ENCODE results near the gene SSRP1.

Gene SSRP1

DNA sequence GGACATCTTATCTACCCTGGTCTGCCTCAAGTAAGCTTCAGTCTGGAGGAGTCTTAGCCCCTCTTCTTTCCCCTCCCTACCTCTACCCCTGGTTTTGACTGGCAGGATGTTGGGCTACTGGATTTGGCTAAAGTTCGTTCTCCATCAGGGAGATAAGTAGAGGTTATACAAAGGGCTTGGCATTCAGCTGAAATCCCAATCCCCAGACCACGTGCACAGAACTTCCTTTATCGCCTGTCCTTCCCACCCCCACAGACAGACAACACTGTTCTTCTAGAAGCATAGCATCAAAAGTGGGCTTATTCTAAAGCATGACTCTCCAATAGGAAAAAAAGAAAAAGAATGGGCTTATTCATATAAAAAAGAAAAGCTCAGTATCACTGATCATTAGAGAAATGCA lies 37.5 kb upstream of the SSRP1 start:
- Histone ChIP-seq H4K91ac (ENCODE audit: low read depth, low read length) (no peak overlapping the region), H4K8ac (ENCODE audit: low read depth, low read length) (no peak overlapping the region), H3K79me1 (ENCODE audit: low read length) (no peaks in the 10 kb centered on the region), H3K4me2 (ENCODE audit: low read length) (no peak overlapping the region), H2BK5ac (ENCODE audit: low read depth, low read length, poor library complexity) (no peak overlapping the region), H2AK5ac (ENCODE audit: low read length) (no peak overlapping the region), H3K9ac (ENCODE audit: low read length) (no peak overlapping the region), H2BK120ac (ENCODE audit: insufficient read depth, low read length, poor library complexity) (no peak overlapping the region), H4K12ac (ENCODE audit: low read depth, low read length) (no peak overlapping the region), H2AFZ (ENCODE audit: insufficient read depth, low read length, poor library complexity) (no peak overlapping the region), H3K27me3 (ENCODE audit: insufficient read depth, low read length) (no peaks in the 10 kb centered on the region), H3K23ac (ENCODE audit: low read length) (no peak overlapping the region), H2BK12ac (ENCODE audit: low read length) (no peak overlapping the region), H3K27ac (ENCODE audit: low read depth, low read length) (no peak overlapping the region), H3K18ac (ENCODE audit: low read length) (no peak overlapping the region), H3K4me1 (ENCODE audit: control insufficient read depth in 1 of 2, insufficient read depth in 2 of 2, low read length in 2 of 2) (no peaks in the 10 kb centered on the region), H3K79me2 (ENCODE audit: control insufficient read depth, insufficient read depth, low read length, poor library complexity) (no peaks in the 10 kb centered on the region), H3K4ac (ENCODE audit: low read depth, low read length) (no peak overlapping the region), H3K14ac (ENCODE audit: low read length) (no peak overlapping the region), H3K36me3 (ENCODE audit: control insufficient read depth in 1 of 2, insufficient read depth in 2 of 2, low read length in 2 of 2) (no peaks in the 10 kb centered on the region), H3K9me3 (ENCODE audit: insufficient read depth, low read depth, low read length) (no peaks in the 10 kb centered on the region), H3K4me3 (ENCODE audit: low read depth, low read length) (no peak overlapping the region)
- no peak for DNase-seq
- no CpG with 5 or more reads among the region's 3 CpGs for WGBS (ENCODE audit: extremely low coverage, insufficient coverage, insufficient read length)

GRCh38 chr11:57370941-57371340 lies 35.2 kb upstream of the SSRP1 start:
- Histone ChIP-seq H3K27ac (ENCODE audit: low read depth, low read length) (no peak overlapping the region), H3K9ac (ENCODE audit: low read length) (no peak overlapping the region), H4K91ac (ENCODE audit: low read depth, low read length) (no peak overlapping the region), H3K79me1 (ENCODE audit: low read length) (no peaks in the 10 kb centered on the region), H3K23ac (ENCODE audit: low read length) (no peak overlapping the region), H3K27me3 (ENCODE audit: insufficient read depth, low read length) (no peaks in the 10 kb centered on the region), H3K4me3 (ENCODE audit: low read depth, low read length) (no peak overlapping the region), H4K12ac (ENCODE audit: low read depth, low read length) (no peak overlapping the region), H3K9me3 (ENCODE audit: insufficient read depth, low read depth, low read length) (no peaks in the 10 kb centered on the region), H3K36me3 (ENCODE audit: control insufficient read depth in 1 of 2, insufficient read depth in 2 of 2, low read length in 2 of 2) (no peaks in the 10 kb centered on the region), H2AK5ac (ENCODE audit: low read length) (no peak overlapping the region), H3K4me1 (ENCODE audit: control insufficient read depth in 1 of 2, insufficient read depth in 2 of 2, low read length in 2 of 2) (no peaks in the 10 kb centered on the region), H3K18ac (ENCODE audit: low read length) (no peak overlapping the region), H3K4me2 (ENCODE audit: low read length) (no peak overlapping the region), H2BK12ac (ENCODE audit: low read length) (no peak overlapping the region), H2BK5ac (ENCODE audit: low read depth, low read length, poor library complexity) (no peak overlapping the region), H3K79me2 (ENCODE audit: control insufficient read depth, insufficient read depth, low read length, poor library complexity) (no peaks in the 10 kb centered on the region), H2AFZ (ENCODE audit: insufficient read depth, low read length, poor library complexity) (no peak overlapping the region), H3K14ac (ENCODE audit: low read length) (no peak overlapping the region), H3K4ac (ENCODE audit: low read depth, low read length) (no peak overlapping the region), H4K8ac (ENCODE audit: low read depth, low read length) (no peak overlapping the region), H2BK120ac (ENCODE audit: insufficient read depth, low read length, poor library complexity) (no peak overlapping the region)
- no peak for DNase-seq

DNA sequence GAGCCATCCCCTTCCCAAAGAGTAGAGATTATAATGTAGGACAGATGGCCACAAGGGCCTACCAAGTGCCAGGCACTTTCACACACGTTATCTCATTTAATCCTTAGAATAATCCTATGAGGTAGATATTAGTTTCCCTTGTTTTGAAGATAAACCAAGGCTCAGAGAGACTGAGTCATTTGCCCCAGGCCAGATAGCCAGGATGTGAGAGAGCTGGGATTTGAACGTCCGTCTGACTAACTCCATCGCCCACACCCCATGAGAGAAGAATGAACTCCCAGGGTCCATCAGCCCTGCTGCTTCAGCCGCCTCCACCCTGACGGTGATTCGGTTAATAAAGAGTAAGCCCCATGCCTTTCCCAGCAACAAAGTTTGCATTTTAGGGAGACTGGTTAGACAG lies 34.6 kb upstream of the SSRP1 start:
- DNase-seq, result peak; percentile 20 to 33
- H2BK120ac ChIP-seq (ENCODE audit: insufficient read depth, low read length, poor library complexity), result no peak overlapping the region
- H3K4me1 ChIP-seq (ENCODE audit: control insufficient read depth in 1 of 2, insufficient read depth in 2 of 2, low read length in 2 of 2), result no peaks in the 10 kb centered on the region
- H2AFZ ChIP-seq (ENCODE audit: insufficient read depth, low read length, poor library complexity), result no peak overlapping the region
- no peaks in the 10 kb centered on the region for H3K27me3 ChIP-seq (ENCODE audit: insufficient read depth, low read length)
- no peak overlapping the region for H3K4ac ChIP-seq (ENCODE audit: low read depth, low read length)
- no peak overlapping the region for H3K23ac ChIP-seq (ENCODE audit: low read length)
- no peak overlapping the region for H3K4me3 ChIP-seq (ENCODE audit: low read depth, low read length)
- H4K91ac ChIP-seq (ENCODE audit: low read depth, low read length), result no peak overlapping the region
- no peak overlapping the region for H3K18ac ChIP-seq (ENCODE audit: low read length)
- no peak overlapping the region for H2AK5ac ChIP-seq (ENCODE audit: low read length)
- no peaks in the 10 kb centered on the region for H3K79me2 ChIP-seq (ENCODE audit: control insufficient read depth, insufficient read depth, low read length, poor library complexity)
- H3K79me1 ChIP-seq (ENCODE audit: low read length), result no peaks in the 10 kb centered on the region
- no peak overlapping the region for H2BK12ac ChIP-seq (ENCODE audit: low read length)
- no peak overlapping the region for H3K4me2 ChIP-seq (ENCODE audit: low read length)
- H3K9ac ChIP-seq (ENCODE audit: low read length), result peak overlapping the region; percentile 20
- H3K27ac ChIP-seq (ENCODE audit: low read depth, low read length), result no peak overlapping the region
- WGBS (ENCODE audit: extremely low coverage, insufficient coverage, insufficient read length), result no CpG with 5 or more reads among the region's 7 CpGs
- no peaks in the 10 kb centered on the region for H3K9me3 ChIP-seq (ENCODE audit: insufficient read depth, low read depth, low read length)
- no peak overlapping the region for H3K14ac ChIP-seq (ENCODE audit: low read length)
- no peak overlapping the region for H4K12ac ChIP-seq (ENCODE audit: low read depth, low read length)
- H4K8ac ChIP-seq (ENCODE audit: low read depth, low read length), result no peak overlapping the region
- no peaks in the 10 kb centered on the region for H3K36me3 ChIP-seq (ENCODE audit: control insufficient read depth in 1 of 2, insufficient read depth in 2 of 2, low read length in 2 of 2)
- H2BK5ac ChIP-seq (ENCODE audit: low read depth, low read length, poor library complexity), result no peak overlapping the region

DNA sequence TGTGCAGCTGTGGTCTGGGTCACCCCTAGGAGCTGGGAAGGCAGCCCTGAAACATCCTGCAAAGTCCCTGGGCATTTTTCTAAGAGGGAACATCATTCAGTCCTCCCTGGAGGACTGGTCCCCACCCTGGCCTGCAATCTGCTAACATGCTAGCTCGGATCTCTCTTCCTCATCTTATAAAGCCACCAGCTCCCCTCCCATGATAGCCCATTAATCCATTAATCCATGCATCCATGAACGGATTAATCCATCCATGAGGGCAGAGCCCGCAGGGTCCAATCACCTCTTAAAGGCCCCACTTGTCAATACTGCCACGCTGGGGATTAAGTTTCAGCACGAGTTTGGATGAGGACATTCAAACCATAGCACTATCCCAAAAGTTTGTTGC lies 33.1 kb upstream of the SSRP1 start:
- H3K4me1 ChIP-seq (ENCODE audit: control insufficient read depth in 1 of 2, insufficient read depth in 2 of 2, low read length in 2 of 2), result no peaks in the 10 kb centered on the region
- no peak for DNase-seq
- no peaks in the 10 kb centered on the region for H3K27me3 ChIP-seq (ENCODE audit: insufficient read depth, low read length)
- no CpG with 5 or more reads among the region's 5 CpGs for WGBS (ENCODE audit: extremely low coverage, insufficient coverage, insufficient read length)
- no peak overlapping the region for H3K9ac ChIP-seq (ENCODE audit: low read length)
- no peak overlapping the region for H3K27ac ChIP-seq (ENCODE audit: low read depth, low read length)
- H3K4ac ChIP-seq (ENCODE audit: low read depth, low read length), result no peak overlapping the region
- H3K36me3 ChIP-seq (ENCODE audit: control insufficient read depth in 1 of 2, insufficient read depth in 2 of 2, low read length in 2 of 2), result no peaks in the 10 kb centered on the region
- H3K79me2 ChIP-seq (ENCODE audit: control insufficient read depth, insufficient read depth, low read length, poor library complexity), result no peaks in the 10 kb centered on the region
- H2BK12ac ChIP-seq (ENCODE audit: low read length), result no peak overlapping the region
- no peak overlapping the region for H3K18ac ChIP-seq (ENCODE audit: low read length)
- no peak overlapping the region for H4K12ac ChIP-seq (ENCODE audit: low read depth, low read length)
- no peak overlapping the region for H4K8ac ChIP-seq (ENCODE audit: low read depth, low read length)
- H3K9me3 ChIP-seq (ENCODE audit: insufficient read depth, low read depth, low read length), result no peaks in the 10 kb centered on the region
- no peak overlapping the region for H3K23ac ChIP-seq (ENCODE audit: low read length)
- no peaks in the 10 kb centered on the region for H3K79me1 ChIP-seq (ENCODE audit: low read length)
- no peak overlapping the region for H2AK5ac ChIP-seq (ENCODE audit: low read length)
- no peak overlapping the region for H3K14ac ChIP-seq (ENCODE audit: low read length)
- no peak overlapping the region for H4K91ac ChIP-seq (ENCODE audit: low read depth, low read length)
- H3K4me3 ChIP-seq (ENCODE audit: low read depth, low read length), result no peak overlapping the region
- no peak overlapping the region for H2AFZ ChIP-seq (ENCODE audit: insufficient read depth, low read length, poor library complexity)
- H2BK5ac ChIP-seq (ENCODE audit: low read depth, low read length, poor library complexity), result no peak overlapping the region
- no peak overlapping the region for H2BK120ac ChIP-seq (ENCODE audit: insufficient read depth, low read length, poor library complexity)
- no peak overlapping the region for H3K4me2 ChIP-seq (ENCODE audit: low read length)
